ENCODE data around the gene FAT1. TPM values are rescaled to one million over a fixed set of nuclear protein-coding genes. Genes with fewer than 3 reads are reported as not detected.

The FAT1 gene, protein sequence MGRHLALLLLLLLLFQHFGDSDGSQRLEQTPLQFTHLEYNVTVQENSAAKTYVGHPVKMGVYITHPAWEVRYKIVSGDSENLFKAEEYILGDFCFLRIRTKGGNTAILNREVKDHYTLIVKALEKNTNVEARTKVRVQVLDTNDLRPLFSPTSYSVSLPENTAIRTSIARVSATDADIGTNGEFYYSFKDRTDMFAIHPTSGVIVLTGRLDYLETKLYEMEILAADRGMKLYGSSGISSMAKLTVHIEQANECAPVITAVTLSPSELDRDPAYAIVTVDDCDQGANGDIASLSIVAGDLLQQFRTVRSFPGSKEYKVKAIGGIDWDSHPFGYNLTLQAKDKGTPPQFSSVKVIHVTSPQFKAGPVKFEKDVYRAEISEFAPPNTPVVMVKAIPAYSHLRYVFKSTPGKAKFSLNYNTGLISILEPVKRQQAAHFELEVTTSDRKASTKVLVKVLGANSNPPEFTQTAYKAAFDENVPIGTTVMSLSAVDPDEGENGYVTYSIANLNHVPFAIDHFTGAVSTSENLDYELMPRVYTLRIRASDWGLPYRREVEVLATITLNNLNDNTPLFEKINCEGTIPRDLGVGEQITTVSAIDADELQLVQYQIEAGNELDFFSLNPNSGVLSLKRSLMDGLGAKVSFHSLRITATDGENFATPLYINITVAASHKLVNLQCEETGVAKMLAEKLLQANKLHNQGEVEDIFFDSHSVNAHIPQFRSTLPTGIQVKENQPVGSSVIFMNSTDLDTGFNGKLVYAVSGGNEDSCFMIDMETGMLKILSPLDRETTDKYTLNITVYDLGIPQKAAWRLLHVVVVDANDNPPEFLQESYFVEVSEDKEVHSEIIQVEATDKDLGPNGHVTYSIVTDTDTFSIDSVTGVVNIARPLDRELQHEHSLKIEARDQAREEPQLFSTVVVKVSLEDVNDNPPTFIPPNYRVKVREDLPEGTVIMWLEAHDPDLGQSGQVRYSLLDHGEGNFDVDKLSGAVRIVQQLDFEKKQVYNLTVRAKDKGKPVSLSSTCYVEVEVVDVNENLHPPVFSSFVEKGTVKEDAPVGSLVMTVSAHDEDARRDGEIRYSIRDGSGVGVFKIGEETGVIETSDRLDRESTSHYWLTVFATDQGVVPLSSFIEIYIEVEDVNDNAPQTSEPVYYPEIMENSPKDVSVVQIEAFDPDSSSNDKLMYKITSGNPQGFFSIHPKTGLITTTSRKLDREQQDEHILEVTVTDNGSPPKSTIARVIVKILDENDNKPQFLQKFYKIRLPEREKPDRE (N-terminal part only)
- total RNA-seq = not detected
- polyA plus RNA-seq = under 1 TPM in 1 of 4 donors, not detected in 3; 0.10 TPM

DNA sequence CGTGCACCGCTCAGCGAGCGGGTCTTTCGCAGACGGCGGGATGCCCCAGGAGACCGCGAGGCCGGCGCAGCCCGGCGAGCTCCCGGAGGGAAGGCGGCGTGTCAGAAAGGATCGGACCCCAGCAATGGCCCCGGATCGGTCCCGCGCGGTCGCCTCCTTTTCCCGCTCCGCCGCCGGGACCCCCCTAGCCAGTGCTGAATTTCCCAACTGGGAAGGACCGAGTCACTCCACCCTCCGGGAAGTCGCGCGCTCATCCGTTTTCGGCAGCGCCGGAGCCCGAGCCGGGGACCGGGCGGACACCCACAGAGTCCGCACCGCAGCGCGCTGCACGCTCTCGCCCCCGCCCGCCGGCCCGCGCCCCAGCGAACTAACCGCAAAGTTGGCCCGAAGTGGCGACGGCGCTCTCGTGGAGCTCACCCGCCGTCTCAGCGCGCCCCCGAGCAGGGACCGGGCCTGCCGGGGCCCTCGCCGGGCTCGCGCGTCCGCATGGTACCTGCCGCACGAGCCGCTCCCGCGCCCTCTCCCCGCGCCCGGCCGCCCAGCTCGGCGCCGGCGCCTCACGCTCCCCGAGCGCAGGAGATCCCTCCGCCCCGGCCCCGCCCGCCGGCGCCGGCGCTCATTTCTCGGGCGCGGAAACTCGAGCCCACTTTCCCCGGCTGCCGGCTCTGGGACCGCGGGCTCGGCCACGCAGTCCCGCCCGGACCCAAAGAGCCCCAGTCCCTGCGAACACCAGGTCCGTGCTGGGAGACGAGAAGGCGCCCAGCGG is at the start of gene FAT1:
Gene FAT1, minus strand, starts transcription at position 565 of the 766 bp plus-strand sequence. CDS start 14,029 bp downstream, outside the sequence.
- no peaks in the 10 kb centered on the region for H3K36me3 ChIP-seq (ENCODE audit: control insufficient read depth, insufficient read depth, low read length)
- H3K27ac ChIP-seq (ENCODE audit: insufficient read depth, low read length, poor library complexity, severe bottlenecking) = no peak within 1 kb of the TSS
- peaks cover 0 to 24% (median 13%) of the 10 kb centered on the region in 4 donors for H3K4me1 Mint-ChIP-seq
- H3K27me3 Mint-ChIP-seq = peaks cover 56% of the 10 kb centered on the region
- H3K9me3 ChIP-seq (ENCODE audit: control insufficient read depth in 2 of 2, low read length in 2 of 2) = peaks cover 7 to 8% of the 10 kb centered on the region in 2 experiments
- peaks cover 4% of the 10 kb centered on the region for H3K36me3 Mint-ChIP-seq
- H3K4me3 Mint-ChIP-seq = peak within 1 kb of the TSS in 2 of 4 donors; percentile 43 to 44
- peaks cover 0 to 8% (median 2%) of the 10 kb centered on the region in 7 donors for H3K9me3 Mint-ChIP-seq
- H3K4me3 ChIP-seq (ENCODE audit: low read depth, low read length) = no peak within 1 kb of the TSS
- ATAC-seq (ENCODE audit: low read depth in 2 of 2) (no peak), DNase-seq (no peak)
- H3K4me1 ChIP-seq (ENCODE audit: control insufficient read depth, insufficient read depth, low read length, poor library complexity, severe bottlenecking) = no peaks in the 10 kb centered on the region
- H3K27me3 ChIP-seq (ENCODE audit: control insufficient read depth, insufficient read depth, low read length) = peaks cover 4% of the 10 kb centered on the region
- no peak within 1 kb of the TSS for H3K27ac Mint-ChIP-seq

DNA sequence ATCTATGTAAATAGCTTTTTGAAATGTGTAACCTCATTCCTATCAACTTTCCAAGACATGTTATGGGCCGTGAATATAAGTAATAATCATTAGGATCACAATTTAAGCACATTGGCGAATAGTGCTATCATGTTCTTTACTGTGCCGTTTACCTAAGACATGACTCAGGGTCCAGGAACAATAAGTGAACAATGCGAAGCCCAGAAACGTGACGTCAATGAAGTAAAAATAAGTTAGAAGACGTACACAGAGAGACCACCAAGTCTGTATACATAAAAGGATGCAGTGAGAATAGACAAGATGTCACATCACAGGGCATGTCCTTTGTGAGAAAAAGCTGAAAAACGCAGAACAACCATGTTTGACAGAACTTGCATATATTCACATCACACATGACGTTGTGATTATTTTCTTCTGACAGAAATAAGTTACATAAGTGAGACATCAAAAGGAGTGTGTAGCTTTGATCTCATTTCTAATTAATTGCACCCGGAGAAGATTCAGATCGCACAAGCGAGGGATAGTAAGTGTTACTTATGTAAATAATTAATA is 49.4 kb upstream of the FAT1 start:
- no peak overlapping the region for H3K27ac ChIP-seq (ENCODE audit: insufficient read depth, low read length, poor library complexity, severe bottlenecking)
- no peak overlapping the region for H3K4me3 Mint-ChIP-seq
- ATAC-seq (ENCODE audit: low read depth in 2 of 2) (no peak), DNase-seq (no peak)
- H3K4me1 Mint-ChIP-seq = no peaks in the 10 kb centered on the region
- no peaks in the 10 kb centered on the region for H3K36me3 Mint-ChIP-seq
- H3K27ac Mint-ChIP-seq = no peak overlapping the region
- H3K9me3 Mint-ChIP-seq = peaks cover 0 to 14% (median 2%) of the 10 kb centered on the region in 7 donors
- no peaks in the 10 kb centered on the region for H3K27me3 Mint-ChIP-seq
- H3K27me3 ChIP-seq (ENCODE audit: control insufficient read depth, insufficient read depth, low read length) = no peaks in the 10 kb centered on the region
- H3K36me3 ChIP-seq (ENCODE audit: control insufficient read depth, insufficient read depth, low read length) = no peaks in the 10 kb centered on the region
- no peaks in the 10 kb centered on the region for H3K4me1 ChIP-seq (ENCODE audit: control insufficient read depth, insufficient read depth, low read length, poor library complexity, severe bottlenecking)
- no peaks in the 10 kb centered on the region for H3K9me3 ChIP-seq (ENCODE audit: control insufficient read depth in 2 of 2, low read length in 2 of 2)
- no peak overlapping the region for H3K4me3 ChIP-seq (ENCODE audit: low read depth, low read length)

DNA sequence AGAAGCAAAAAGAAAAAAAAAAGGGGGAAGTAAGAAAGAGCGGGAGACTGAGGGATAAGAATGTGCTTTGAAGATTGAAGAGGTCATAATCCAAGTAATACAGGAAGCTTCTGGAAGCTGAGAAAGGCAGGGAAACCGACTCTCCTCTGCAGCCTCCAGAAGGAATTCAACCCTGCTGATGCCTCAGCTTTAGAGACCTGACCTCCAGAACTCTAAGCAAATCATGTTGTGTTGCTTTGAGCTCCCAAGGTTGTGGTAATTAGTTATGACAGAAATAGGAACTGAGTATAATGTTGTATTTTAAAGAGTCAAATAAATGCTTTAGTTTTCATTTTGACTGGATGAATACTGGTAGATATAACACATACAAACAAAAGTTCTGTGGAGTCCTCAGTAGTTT is 48.0 kb upstream of the FAT1 start:
- no peak overlapping the region for H3K27ac Mint-ChIP-seq
- H3K36me3 Mint-ChIP-seq = no peaks in the 10 kb centered on the region
- H3K27ac ChIP-seq (ENCODE audit: insufficient read depth, low read length, poor library complexity, severe bottlenecking) = no peak overlapping the region
- H3K27me3 ChIP-seq (ENCODE audit: control insufficient read depth, insufficient read depth, low read length) = no peaks in the 10 kb centered on the region
- H3K4me1 ChIP-seq (ENCODE audit: control insufficient read depth, insufficient read depth, low read length, poor library complexity, severe bottlenecking) = no peaks in the 10 kb centered on the region
- H3K9me3 ChIP-seq (ENCODE audit: control insufficient read depth in 2 of 2, low read length in 2 of 2) = no peaks in the 10 kb centered on the region
- no peaks in the 10 kb centered on the region for H3K4me1 Mint-ChIP-seq
- no peaks in the 10 kb centered on the region for H3K27me3 Mint-ChIP-seq
- no peak overlapping the region for H3K4me3 Mint-ChIP-seq
- H3K9me3 Mint-ChIP-seq = peaks cover 0 to 19% (median 5%) of the 10 kb centered on the region in 7 donors
- no peak overlapping the region for H3K4me3 ChIP-seq (ENCODE audit: low read depth, low read length)
- DNase-seq = no peak
- H3K36me3 ChIP-seq (ENCODE audit: control insufficient read depth, insufficient read depth, low read length) = no peaks in the 10 kb centered on the region
- no peak for ATAC-seq (ENCODE audit: low read depth in 2 of 2)

DNA sequence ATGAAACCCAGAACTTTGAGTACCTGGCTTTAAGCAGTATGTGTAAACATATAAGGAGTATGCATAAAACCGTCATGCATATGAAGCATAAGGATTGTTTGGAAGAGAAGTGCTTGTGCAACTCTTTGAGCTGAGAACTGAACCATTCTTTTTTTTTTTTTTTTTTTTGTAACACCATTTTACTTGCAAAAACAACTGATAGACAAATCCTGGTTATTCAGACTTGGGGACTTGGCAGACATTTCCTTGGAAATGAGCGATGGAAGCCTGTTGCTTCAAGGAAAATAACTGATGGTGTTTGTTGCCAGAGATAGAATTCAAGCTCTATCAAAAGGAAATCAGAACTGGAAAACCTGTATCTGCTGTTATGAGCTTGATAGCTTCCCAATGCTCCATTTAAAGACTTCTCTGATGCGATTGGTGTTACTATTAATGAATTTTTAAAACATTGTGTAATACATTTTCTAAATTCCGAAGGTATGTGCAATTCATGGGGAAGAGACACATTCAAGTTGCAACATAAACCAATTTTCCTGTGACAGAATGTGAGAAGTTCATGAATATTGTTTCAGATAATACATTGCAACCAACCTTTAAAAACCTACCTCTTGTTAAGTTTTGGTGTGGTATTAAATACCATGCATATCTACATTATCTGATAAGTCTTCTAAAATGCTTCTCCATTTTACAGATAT is 47.0 kb upstream of the FAT1 start:
- H3K4me3 ChIP-seq (ENCODE audit: low read depth, low read length) = no peak overlapping the region
- ATAC-seq (ENCODE audit: low read depth in 2 of 2) = no peak
- H3K4me3 Mint-ChIP-seq = no peak overlapping the region

DNA sequence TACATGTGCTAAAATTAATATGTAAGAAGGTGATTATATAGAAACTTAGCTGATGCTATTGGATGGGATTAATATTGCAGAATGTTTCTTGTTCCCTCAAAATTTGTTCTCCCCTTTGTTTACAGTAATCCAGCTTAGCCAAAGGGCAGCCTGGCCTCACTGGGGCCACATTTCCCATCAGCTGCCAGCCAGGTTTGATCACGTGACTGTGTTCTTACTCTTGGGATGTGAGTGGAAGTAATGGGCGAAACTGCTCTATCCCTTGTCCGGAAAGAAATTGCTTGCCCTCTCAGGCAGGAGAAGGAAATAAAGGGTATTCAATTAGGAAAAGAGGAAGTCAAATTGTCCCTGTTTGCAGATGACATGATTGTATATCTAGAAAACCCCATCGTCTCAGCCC is 44.1 kb upstream of the FAT1 start:
- H3K4me1 Mint-ChIP-seq = no peaks in the 10 kb centered on the region
- H3K36me3 Mint-ChIP-seq = no peaks in the 10 kb centered on the region
- no peak for ATAC-seq (ENCODE audit: low read depth in 2 of 2)

More for the DNA sequence above, 47.0 kb upstream of the FAT1 start:
- no peaks in the 10 kb centered on the region for H3K36me3 ChIP-seq (ENCODE audit: control insufficient read depth, insufficient read depth, low read length)
- no peaks in the 10 kb centered on the region for H3K4me1 ChIP-seq (ENCODE audit: control insufficient read depth, insufficient read depth, low read length, poor library complexity, severe bottlenecking)
- H3K27me3 ChIP-seq (ENCODE audit: control insufficient read depth, insufficient read depth, low read length) = no peaks in the 10 kb centered on the region
- Mint-ChIP-seq H3K27me3 (no peaks in the 10 kb centered on the region), H3K27ac (no peak overlapping the region), H3K9me3 (peaks cover 0 to 18% (median 5%) of the 10 kb centered on the region in 7 donors), H3K4me1 (no peaks in the 10 kb centered on the region), H3K36me3 (no peaks in the 10 kb centered on the region)
- no peak overlapping the region for H3K27ac ChIP-seq (ENCODE audit: insufficient read depth, low read length, poor library complexity, severe bottlenecking)
- H3K9me3 ChIP-seq (ENCODE audit: control insufficient read depth in 2 of 2, low read length in 2 of 2) = no peaks in the 10 kb centered on the region
- no peak for DNase-seq

DNA sequence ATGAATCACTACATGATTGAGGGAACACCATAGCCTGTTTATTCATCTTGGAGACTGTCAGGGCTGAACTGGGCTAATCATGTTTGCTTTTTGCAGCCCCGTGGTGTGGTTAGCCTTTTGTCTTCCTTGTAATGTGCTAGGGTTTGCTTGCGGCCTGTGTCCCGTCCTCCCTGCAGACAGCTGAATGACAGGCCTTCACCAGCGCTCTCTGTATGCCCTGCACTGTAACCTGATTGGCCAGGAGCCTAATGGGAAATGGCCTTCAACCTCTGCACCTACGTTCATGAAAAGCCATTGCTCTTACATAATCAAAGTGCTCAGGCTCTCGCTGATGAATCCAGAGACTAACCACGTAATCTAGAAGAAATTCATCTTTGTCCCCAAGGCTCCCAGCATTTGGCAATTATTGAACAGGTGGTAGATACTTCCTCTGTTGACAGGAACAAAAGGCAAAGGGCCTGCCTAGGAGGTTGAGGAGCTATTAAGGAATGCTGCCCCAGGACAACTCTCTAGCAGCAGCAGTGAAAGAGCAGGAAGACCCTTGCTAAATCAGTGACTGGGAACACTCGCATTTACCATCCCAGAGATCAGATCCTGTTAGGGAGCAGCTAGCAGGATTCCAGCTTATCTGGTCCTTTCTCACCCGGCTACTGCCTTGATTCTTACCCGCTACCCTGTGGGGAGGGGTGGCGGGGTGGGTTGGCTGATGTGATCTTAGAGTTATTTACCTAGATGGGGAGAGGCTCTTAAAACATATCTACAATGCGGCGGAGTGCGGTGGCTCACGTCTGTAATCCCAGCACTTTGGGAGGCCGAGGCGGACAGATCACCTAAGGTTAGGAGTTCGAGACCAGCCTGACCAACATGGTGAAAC is 42.3 kb upstream of the FAT1 start:
- no peak for DNase-seq
- Histone ChIP-seq H3K27me3 (ENCODE audit: control insufficient read depth, insufficient read depth, low read length) (no peaks in the 10 kb centered on the region), H3K36me3 (ENCODE audit: control insufficient read depth, insufficient read depth, low read length) (no peaks in the 10 kb centered on the region), H3K27ac (ENCODE audit: insufficient read depth, low read length, poor library complexity, severe bottlenecking) (no peak overlapping the region), H3K4me1 (ENCODE audit: control insufficient read depth, insufficient read depth, low read length, poor library complexity, severe bottlenecking) (no peaks in the 10 kb centered on the region), H3K4me3 (ENCODE audit: low read depth, low read length) (no peak overlapping the region), H3K9me3 (ENCODE audit: control insufficient read depth in 2 of 2, low read length in 2 of 2) (no peaks in the 10 kb centered on the region)
- no peak overlapping the region for H3K4me3 Mint-ChIP-seq
- no peaks in the 10 kb centered on the region for H3K36me3 Mint-ChIP-seq
- H3K27ac Mint-ChIP-seq = no peak overlapping the region
- no peak for ATAC-seq (ENCODE audit: low read depth in 2 of 2)
- H3K27me3 Mint-ChIP-seq = no peaks in the 10 kb centered on the region
- H3K9me3 Mint-ChIP-seq = peaks cover 2 to 13% (median 9%) of the 10 kb centered on the region in 7 donors
- H3K4me1 Mint-ChIP-seq = no peaks in the 10 kb centered on the region

More for the DNA sequence above, 44.1 kb upstream of the FAT1 start:
- H3K4me3 Mint-ChIP-seq = no peak overlapping the region
- no peak overlapping the region for H3K4me3 ChIP-seq (ENCODE audit: low read depth, low read length)
- no peaks in the 10 kb centered on the region for H3K4me1 ChIP-seq (ENCODE audit: control insufficient read depth, insufficient read depth, low read length, poor library complexity, severe bottlenecking)
- no peak overlapping the region for H3K27ac ChIP-seq (ENCODE audit: insufficient read depth, low read length, poor library complexity, severe bottlenecking)
- no peaks in the 10 kb centered on the region for H3K9me3 ChIP-seq (ENCODE audit: control insufficient read depth in 2 of 2, low read length in 2 of 2)
- H3K36me3 ChIP-seq (ENCODE audit: control insufficient read depth, insufficient read depth, low read length) = no peaks in the 10 kb centered on the region
- no peaks in the 10 kb centered on the region for H3K27me3 ChIP-seq (ENCODE audit: control insufficient read depth, insufficient read depth, low read length)
- peaks cover 2 to 11% (median 8%) of the 10 kb centered on the region in 7 donors for H3K9me3 Mint-ChIP-seq
- no peaks in the 10 kb centered on the region for H3K27me3 Mint-ChIP-seq
- DNase-seq = no peak
- no peak overlapping the region for H3K27ac Mint-ChIP-seq
